ENCODE data around the gene LYSET.

The LYSET gene

GRCh38 chr14:93184391-93185348 is at the start of gene LYSET, which contains the start of gene MOAP1 (continued):
- TF ChIP-seq ZNF670 (tag by site-specific recombination; IDR thresholded peaks at IDR 0.05; ENCODE audit: low read depth) (no peak), REPIN1 (tag by site-specific recombination; IDR thresholded peaks at IDR 0.05; ENCODE audit: low read depth) (peak; percentile 87; the same call in 1 of the 2 replicates), ZNF549 (tag by site-specific recombination; IDR thresholded peaks at IDR 0.05) (no peak), ZNF292 (tag by site-specific recombination; IDR thresholded peaks at IDR 0.05; ENCODE audit: borderline replicate concordance, low read depth) (no peak), ZSCAN30 (tag by site-specific recombination; IDR thresholded peaks at IDR 0.05) (peak; percentile 59), ZNF707 (tag by site-specific recombination; IDR thresholded peaks at IDR 0.05) (no peak; the same call in 1 of the 2 replicates), YY2 (tag by site-specific recombination; IDR thresholded peaks at IDR 0.05) (no peak; the same call in 1 of the 2 replicates), ZNF266 (tag by site-specific recombination; IDR thresholded peaks at IDR 0.05; ENCODE audit: low read depth) (no peak), ZNF391 (tag by site-specific recombination; IDR thresholded peaks at IDR 0.05; ENCODE audit: borderline replicate concordance, low read depth) (no peak; the same call in 1 of the 2 replicates), ZSCAN5A (tag by site-specific recombination; IDR thresholded peaks at IDR 0.05) (peak; percentile 92), ZNF555 (tag by site-specific recombination; conservative IDR thresholded peaks at IDR 0.05) (no peak), ZEB2 (tag by site-specific recombination; IDR thresholded peaks at IDR 0.05) (peak; percentile 88), ZNF155 (tag by site-specific recombination; IDR thresholded peaks at IDR 0.05) (no peak), ZNF629 (tag by site-specific recombination; IDR thresholded peaks at IDR 0.05) (peak; percentile 87), ZNF10 (tag by site-specific recombination; IDR thresholded peaks at IDR 0.05) (no peak), ZNF521 (tag by site-specific recombination; IDR thresholded peaks at IDR 0.05) (no peak), ZNF274 (IDR thresholded peaks at IDR 0.05; ENCODE audit: low read length) (no peak), ZNF274 (tag by site-specific recombination; IDR thresholded peaks at IDR 0.05; ENCODE audit: borderline replicate concordance) (no peak), BCL11B (tag by site-specific recombination; IDR thresholded peaks at IDR 0.05; ENCODE audit: low read depth) (no peak), ZBTB7A (tag by site-specific recombination; IDR thresholded peaks at IDR 0.05; ENCODE audit: low read depth) (peak; percentile 60; the same call in 1 of the 2 replicates), CTCF (tag by site-specific recombination; IDR thresholded peaks at IDR 0.05) (peak; percentile 75), ZNF311 (tag by site-specific recombination; IDR thresholded peaks at IDR 0.05; ENCODE audit: borderline replicate concordance) (no peak), ZSCAN16 (tag by site-specific recombination; IDR thresholded peaks at IDR 0.05) (peak; percentile 45; the same call in 1 of the 2 replicates), KLF1 (tag by site-specific recombination; IDR thresholded peaks at IDR 0.05) (peak; percentile 50), ZNF48 (tag by site-specific recombination; IDR thresholded peaks at IDR 0.05) (no peak), IKZF3 (tag by site-specific recombination; IDR thresholded peaks at IDR 0.05) (no peak), AEBP2 (tag by site-specific recombination; IDR thresholded peaks at IDR 0.05; ENCODE audit: borderline replicate concordance) (peak; percentile 26; the same call in 1 of the 2 replicates), TRIM28 (IDR thresholded peaks at IDR 0.05; ENCODE audit: borderline replicate concordance, low read length) (no peak), ZNF558 (tag by site-specific recombination; IDR thresholded peaks at IDR 0.05) (no peak), ZNF510 (tag by site-specific recombination; IDR thresholded peaks at IDR 0.05; ENCODE audit: insufficient replicate concordance) (no peak), ZNF677 (tag by site-specific recombination; IDR thresholded peaks at IDR 0.05) (no peak), ZNF433 (tag by site-specific recombination; IDR thresholded peaks at IDR 0.05; ENCODE audit: low read depth) (no peak), OSR2 (tag by site-specific recombination; IDR thresholded peaks at IDR 0.05) (no peak), ZBTB1 (tag by site-specific recombination; IDR thresholded peaks at IDR 0.05) (no peak), ZNF623 (tag by site-specific recombination; IDR thresholded peaks at IDR 0.05) (no peak), ZBTB17 (tag by site-specific recombination; IDR thresholded peaks at IDR 0.05) (peak; percentile 64; the same call in 1 of the 2 replicates), ZNF768 (tag by site-specific recombination; IDR thresholded peaks at IDR 0.05) (no peak), ZNF16 (tag by site-specific recombination; IDR thresholded peaks at IDR 0.05; ENCODE audit: low read depth) (no peak)
